GM21423 (cell line): ENCODE results near the gene TAF12.
"Not testable (repeated sequence)": the region's sequence is repeated elsewhere in the genome, so short reads cannot be mapped to it uniquely, and the experiment has no call there.

ENCODE experiments used
- ATAC-seq: cut with Tn5 transposase; IDR thresholded peaks from one replicate; pipeline ENCODE4 v1.9.1; 2021; ENCODE audit warnings: mild to moderate bottlenecking, moderate library complexity; ENCODE audit not compliant: unreplicated experiment

TAF12 gene, protein sequence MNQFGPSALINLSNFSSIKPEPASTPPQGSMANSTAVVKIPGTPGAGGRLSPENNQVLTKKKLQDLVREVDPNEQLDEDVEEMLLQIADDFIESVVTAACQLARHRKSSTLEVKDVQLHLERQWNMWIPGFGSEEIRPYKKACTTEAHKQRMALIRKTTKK

DNA sequence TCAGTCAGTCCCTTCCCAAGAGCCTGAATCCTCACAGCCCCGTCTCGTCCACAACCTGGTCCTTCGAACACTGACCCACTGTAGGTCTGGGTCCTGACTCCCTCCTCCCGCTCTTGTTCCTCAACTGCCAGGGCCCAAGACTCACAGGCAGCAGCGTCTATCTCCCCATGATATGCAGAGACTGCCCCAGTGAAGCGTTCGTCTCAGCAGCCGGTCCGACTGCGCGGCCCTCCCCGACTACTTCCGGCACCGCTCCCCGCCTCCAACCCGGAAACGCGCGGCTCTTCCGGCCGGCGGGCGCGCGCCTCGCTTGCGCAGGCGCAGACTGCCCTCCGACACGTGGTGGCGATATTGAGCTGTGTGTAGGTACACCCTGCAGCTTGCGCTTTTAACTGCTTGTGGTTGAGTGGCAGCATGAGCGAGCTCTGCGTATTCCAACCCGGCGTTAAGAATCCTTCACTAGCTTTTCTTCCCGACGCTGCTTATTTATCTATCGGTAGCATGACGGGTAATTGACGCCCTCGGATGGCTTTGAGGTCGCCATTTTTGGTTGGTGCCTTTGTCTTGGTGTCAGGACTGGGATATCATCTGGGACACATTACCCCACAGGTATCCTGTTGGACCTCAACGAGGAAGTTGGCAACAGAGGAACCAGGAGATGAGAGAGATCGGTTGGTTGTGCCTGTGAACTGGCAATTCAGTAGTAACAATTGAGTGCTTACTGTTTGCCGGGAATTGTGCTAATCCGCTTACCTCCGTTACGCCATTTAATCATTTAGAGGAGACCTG lies at the start of gene TAF12:
Gene TAF12, minus strand, starts transcription at position 221 of the 789 bp plus-strand sequence. CDS start 20,986 bp downstream, outside the sequence.
- ATAC-seq: peak; percentile 81

DNA sequence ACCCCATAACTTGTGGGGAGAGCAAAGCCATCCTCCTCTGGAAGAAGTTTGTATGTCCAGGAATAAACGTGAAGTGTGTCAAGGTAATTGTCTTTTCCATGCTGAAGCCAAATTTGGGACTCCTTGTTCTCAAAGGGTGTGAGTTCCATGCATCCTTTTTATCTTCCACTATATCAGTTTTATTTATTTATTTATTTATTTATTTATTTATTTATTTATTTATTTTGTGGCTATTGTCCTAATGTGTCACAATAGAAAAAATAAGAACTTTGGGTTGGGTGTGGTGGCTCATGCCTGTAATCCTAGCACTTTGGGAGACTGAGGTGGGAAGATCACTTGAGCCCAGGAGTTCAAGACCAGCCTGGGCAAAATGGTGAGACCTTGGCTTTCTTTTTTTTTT lies 48.8 kb upstream of the TAF12 start:
- ATAC-seq: not testable (repeated sequence)

DNA sequence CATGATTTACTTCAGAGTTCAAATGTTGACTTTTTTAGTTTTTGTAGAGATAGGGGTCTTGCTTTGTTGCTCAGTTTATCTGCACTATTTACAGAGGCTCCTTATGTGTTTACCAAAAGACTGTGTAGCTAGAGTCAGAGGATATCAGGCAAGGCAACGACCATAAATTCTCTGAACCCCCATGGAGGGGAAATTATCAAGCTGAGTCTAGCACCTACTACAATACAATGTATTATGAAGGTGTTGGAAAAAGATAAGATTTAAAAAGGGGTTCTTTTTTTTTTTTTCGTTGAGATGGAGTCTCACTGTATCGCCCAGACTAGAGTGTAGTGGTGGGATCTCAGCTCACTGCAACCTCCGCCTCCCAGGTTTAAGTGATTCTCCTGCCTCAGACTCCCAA lies 42.1 kb upstream of the TAF12 start:
- ATAC-seq: no peak

DNA sequence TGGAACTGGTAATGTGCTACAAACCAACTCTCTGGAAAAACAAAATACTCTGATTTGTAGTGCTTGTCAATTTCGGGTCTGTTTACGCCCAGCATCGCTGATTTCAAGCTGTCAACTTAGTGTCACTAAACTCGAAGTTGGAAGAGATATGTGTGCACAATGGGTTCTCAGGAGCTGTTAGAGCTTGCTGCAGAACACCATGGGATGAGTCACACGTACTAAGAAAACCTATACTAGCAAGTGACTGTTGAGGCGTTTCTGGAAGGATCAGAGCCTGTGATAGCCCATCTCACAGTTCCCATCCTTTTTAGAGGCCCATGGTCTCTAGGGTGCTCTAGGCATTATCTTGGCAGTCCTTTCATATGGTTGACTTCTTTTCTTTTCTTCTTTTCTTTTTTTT lies 40.0 kb upstream of the TAF12 start:
- no peak for ATAC-seq

DNA sequence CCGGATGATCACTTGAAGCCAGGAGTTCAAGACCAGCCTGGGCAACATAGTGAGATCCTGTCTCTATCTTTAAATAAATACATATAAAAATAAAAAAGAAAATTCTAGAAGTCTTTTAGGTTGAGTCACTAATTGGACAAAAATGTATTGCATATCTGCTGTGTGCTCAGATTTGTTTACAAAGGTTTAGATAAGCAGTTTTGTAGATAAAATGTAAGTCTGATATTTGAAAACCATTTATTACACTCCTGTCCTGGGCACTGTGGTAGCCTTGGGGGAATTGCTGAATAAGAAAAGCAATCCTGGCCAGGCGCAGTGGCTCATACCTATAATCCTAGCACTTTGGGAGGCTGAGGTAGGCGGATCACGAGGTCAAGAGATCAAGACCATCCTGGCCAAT lies 37.3 kb upstream of the TAF12 start:
- no peak for ATAC-seq

DNA sequence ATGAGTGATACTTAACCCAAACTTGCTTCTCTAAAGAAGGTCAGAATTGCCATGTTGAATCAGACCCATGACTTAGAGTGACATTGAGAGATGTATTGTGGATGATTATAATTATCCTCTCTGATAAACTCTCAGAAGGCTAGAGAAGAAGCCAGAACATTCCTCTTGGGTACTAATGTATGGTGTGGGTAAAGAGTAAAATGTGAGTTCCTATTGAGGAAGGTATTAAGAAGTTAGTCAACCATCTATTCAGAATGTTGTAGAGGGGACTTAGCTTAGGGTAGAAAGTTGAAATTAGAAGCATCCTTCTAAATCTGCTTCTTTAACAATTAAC lies 33.0 kb upstream of the TAF12 start:
- no peak for ATAC-seq

DNA sequence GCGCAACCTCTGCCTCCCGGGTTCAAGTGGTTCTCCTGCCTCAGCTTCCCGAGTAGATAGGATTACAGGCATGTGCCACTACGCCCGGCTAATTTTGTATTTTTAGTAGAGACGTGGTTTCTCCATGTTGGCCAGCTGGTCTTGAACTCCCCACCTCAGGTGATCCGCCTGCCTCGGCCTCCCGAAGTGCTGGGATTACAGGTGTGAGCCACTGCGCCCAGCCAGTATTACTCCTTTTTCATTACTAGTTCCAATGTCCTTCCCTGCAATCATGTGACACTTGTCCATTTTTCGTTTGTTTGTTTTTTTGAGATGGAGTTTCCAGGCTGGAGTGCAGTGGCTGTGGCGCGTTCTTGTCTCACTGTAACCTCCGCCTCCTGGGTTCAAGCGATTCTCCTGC lies 30.1 kb upstream of the TAF12 start:
- ATAC-seq: not testable (repeated sequence)

DNA sequence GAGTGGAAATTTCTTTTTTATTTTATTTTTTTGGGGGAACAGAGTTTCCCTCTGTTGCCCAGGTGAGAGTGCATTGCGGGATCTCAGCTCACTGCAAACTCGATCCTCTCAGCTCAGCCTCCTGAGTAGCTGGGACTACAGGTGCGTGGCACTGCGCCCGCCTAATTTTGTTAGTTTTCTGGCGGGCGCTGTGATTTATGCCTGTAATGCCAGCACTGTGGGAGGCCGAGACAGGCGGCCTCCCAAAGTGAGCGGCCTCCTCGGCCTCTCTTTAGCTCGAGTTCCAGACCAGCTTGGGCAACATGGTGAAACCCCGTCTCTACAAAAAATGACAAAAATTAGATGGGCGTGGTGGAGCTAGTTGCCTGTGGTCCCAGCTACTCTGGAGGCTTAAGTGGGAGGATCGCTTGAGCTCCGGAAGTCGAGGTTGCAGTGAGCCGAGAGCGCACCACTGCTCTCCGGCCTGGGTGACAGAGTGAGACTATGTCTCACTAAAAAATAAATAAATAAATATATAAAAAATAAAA lies 28.4 kb upstream of the TAF12 start:
- ATAC-seq: no peak

DNA sequence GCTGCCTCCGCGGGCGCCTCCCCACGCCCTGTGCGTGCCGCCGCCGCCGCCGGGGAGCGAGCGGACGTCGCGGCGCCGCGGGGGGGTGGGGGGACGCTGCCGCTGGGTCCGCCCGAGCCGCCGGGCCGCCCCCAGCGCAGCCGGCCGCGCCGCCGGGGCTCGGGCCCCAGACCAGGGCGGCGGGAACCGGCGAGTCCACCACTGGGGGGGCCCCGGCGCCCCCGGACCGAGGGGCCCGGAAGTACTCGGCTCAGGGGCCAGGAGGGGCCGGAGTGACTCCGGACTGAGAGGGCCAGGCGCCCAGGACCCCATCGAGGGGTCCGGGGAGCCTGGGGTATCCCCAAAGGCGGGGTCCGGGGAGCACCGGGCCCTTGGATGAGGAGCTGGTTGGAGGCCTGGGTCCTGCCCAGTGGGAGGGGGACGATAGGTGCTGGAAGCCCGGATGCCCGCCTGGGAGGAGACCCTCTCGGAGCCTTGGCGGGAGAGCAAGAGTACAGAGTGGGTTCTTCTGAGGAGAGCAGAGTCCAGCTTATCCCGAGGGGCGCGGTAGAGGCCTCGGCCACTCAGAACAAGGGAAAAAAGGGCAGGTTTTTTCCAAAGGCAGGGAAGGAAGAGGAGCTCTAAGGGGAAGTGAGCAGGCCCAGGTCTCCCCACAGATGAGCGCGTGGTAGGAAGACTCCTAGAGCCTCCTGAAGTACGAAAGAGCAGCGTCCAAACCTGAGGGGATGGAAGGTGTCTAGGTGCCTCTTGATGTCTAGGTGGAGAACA lies 26.3 kb upstream of the TAF12 start:
- ATAC-seq: peak; percentile 51

DNA sequence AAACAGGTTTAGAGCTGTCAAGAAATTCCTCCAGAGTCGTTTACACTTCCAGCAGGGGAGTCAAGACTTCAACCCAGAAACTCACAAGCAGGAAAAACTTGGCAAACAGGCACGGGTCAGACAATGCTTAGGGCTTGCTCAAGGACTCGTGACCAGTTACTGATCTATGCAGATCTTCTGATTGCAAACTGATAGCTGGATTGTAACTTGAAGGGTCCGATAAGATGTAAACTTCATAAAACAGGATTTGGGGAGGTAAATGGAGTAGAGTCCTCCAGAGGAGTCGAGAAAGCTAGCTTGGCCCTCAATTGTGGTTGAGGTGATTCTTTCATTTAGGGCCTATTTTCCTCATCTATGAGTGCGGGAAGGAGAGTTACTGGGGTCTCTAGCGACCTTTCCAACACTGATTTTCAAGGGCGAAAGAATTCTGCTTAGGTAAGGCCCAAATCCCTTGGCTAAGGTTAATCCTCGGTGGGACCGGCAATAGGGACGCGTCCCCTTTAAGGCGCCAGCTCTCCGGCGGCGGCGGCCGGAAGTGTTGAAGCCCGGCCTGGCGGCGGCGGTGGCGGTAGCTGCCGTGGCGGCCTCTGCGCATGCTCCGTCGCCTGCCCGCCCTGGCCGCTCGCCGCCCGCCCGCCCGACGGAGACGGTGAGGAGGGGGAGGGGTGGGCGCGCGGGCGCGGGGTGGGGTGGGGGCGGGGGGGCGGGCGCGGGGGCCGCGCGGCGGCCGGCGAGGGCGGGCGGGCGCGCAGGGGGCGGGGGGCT lies 25.5 kb upstream of the TAF12 start, which contains the start of gene GMEB1:
Gene GMEB1, plus strand, starts transcription at position 594 of the 765 bp plus-strand sequence. CDS start 14,829 bp downstream, outside the sequence.
- peak; percentile 70 for ATAC-seq

DNA sequence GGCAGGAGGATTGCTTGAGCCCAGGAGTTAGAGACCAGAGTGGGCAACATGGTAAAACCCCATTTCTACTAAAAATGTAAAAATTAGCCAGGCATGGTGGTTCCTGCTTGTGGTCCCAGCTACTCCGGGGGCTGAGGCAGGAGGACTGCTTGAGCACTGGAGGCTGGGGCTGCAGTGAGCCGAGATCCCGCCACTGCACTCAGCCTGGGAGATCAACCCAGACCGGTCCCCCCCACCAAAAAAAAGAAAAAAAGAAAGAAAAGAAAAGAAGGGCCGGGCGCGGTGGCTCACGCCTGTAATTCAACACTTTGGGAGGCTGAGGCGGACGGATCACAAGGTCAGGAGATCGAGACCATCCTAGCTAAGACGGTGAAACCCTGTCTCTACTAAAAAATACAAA lies 23.9 kb upstream of the TAF12 start:
- ATAC-seq: no peak

DNA sequence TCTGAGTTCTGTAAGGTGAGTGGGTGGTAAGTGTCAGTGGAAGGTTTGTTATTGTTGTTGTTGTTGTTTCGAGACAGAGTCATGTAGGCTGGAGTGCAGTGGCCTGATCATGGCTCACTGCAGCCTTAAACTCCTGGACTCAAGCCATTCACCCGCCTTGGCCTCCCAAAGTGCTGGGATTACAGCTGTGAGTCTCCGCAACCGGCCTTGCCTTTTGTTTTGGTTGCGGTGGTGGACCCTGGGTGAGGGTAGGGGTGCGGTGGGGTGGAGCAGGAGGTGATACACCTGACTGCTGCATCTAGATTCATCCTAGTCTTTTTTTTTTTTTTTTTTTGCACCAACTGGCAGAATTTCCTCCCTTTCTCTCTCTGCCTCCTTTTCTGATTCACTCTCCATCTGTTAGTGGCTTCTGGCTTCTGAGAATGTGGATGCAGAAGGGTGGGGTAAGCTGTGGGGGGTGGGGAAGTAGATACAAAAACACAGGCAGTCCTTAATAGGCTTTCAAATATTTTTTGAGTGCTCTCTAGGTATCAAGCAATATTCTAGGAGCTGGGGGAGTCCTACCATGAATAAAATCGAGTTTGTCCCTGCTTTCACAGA lies 21.1 kb upstream of the TAF12 start:
- no peak for ATAC-seq

DNA sequence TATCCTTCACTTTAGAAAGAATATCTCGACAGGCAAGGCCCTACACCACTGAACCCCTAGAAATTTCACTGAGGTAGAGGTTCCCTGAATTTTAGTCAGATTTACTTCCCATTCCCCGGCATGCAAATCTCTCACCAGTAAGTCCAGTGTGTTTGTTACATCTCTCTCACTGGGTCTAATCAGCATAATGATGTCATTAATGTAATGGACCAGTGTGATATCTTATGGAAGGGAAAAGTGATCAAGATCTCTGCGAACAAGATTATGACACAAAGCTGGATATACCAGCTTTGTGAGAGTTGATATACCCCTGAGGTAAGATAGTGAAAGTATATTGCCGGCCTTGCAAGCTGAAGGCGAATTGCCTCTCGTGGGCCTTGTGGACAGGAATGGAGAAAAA lies 13.5 kb upstream of the TAF12 start:
- ATAC-seq: no peak

DNA sequence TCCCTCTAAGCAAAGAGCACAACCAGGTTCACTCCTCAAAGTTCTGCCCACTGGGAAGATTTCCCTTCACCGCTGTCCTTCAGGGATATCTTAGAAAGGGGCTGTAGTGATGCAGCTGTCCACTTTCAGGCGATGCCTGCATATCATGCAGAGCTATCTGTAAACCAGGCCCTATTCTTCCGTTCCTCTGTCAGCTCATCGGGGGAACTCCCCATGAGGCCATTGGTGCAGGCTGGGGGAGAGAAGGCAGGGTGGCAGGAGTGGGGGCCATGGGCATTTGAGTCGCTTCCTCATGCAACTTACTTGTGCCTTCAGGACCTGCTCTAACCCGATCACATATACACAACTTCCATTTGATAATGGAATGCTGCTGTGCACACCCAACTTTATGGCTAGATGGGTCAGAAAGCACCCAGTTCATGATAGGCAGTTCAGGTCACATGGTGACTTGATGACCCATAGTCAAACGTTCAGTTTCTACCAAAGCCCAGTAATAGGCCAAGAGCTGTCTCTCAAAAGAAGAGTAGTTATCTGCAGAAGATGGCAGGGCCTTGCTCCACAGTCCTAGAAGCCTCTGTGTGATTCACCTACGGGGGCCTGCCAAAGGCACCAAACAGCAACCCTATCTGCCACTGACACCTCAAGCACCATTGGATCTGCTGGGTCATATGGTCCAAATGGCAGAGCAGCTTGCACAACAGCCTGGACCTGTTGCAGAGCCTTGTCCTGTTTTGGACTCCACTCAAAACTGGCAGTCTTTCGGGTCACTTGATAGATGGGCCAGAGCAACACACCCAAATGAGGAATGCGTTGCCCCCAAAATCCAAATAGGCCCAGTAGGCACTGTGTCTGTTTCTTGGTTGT lies 12.8 kb upstream of the TAF12 start:
- not testable (repeated sequence) for ATAC-seq

DNA sequence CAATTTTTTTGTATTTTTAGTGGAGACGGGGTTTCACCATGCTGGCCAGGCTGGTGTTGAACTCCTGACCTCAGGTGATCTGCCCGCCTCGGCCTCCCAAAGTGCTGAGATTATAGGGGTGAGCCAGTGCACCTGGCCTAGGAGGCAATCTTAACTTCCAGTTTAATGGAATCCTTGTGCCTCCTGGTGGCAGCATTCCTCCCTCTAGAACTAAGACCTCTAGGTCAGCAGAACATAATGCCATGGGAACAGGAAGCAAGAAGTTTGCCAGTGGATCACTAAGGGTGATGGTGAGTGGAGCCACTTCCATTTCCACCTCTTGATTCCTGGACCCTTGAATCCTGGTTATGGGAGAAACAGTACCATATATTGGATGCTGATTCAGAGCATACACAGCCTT lies 11.0 kb upstream of the TAF12 start:
- ATAC-seq: not testable (repeated sequence)

DNA sequence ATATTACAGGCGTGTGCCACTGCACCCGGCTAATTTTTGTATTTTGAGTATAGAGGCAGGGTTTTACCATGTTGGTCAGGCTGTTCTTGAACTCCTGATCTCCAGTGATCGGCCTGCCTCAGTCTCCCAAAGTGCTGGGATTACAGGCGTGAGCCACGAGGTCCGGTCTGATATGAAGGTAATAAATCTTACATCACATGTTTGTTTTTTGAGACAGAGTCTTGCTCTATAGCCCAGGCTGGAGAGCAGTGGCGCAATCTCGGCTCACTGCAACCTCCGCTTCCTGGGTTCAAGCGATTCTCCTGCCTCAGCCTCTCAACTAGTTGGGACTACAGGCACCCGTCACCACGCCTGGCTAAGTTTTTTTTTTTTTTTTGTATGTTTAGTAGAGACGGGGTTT lies 10.2 kb upstream of the TAF12 start:
- not testable (repeated sequence) for ATAC-seq

DNA sequence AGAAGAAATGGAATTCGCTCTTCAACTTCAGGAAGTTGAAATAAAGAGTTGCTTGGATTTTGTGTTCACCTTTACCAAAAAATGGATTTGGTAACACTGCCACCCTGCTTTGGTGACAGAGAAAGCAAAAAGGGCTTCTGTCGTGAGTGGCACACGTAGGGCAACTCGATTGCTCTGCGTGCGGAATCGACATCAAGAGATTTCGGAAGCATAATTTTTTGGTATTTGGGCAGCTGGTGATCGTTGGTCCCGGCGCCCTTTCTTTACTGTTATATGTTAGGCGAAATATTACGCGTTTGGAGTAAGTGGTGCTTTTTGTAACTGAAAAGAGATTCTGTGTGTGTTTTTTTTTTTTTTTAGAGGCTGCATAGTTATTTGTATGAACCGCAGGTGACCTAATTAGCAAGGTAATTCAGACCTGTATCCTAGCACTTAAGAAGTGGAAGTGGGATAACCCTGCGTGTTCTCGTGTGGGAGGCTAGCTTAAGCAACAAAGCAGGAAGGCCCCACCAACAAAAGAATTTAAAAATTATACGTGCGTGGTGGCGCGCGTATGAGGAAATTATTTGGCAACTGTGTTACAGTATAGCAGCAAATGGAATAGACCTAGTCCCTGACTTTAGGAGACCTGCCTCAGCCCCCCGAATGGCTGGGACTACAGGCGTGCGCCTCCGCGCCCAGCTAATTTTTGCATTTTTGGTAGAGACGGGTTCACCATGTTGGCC lies 5.8 kb upstream of the TAF12 start, which contains the start of gene RNU11:
Gene RNU11, plus strand, starts transcription at position 127 of the 725 bp plus-strand sequence.
- peak; percentile 67 for ATAC-seq

DNA sequence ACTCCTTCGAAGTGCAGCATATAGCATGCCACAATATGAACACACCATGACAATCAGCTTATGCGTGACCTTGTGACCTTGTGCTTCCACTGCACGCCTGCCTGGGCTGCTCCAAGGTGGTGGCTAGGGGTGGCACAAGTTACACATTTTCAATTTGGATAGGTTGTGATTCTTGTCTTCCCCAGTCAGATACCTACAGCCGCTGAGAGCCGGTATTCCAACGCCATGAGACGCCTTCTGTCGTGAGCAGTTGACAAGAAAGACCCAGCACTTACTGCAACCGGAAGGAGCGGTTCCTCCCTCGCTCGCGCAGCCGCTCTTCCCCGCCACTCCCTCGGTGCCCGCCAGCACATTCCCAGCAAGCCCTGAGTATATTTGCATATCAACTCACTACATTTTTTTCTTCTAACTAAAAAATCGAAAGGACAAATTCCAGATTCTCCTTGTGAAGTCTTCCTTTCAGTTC lies 5.2 kb upstream of the TAF12 start:
- peak; percentile 64 for ATAC-seq

DNA sequence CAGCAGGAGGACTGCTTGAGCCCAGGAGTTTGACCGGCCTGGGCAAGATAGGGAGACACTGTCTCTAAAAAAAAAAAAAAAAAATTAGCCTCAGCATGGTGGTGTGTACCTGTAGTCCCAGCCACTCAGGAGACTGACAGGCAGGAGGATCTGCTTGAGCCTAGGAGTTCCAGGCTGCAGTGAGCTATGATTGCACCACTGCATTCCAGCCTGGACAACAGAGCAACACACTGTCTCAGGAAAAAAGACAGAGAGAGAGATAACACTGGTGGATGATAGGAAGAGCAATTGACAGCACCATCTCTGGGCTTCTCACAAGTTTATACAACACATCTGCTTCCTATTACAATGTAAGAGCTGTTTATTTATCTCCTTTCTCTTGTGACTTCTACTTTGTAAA lies 3.2 kb upstream of the TAF12 start:
- ATAC-seq: no peak
